ENCODE data around the gene RNASEL.

Gene RNASEL

GRCh38 chr1:182568647-182569284, 20.3 kb downstream of the RNASEL start:
- in situ Hi-C loops (cut with MboI; ENCODE audit: low pct_unique_long_range_greater_than_20kb, low sequenced_read_pairs, unreplicated experiment): no loop called here
- DNase-seq (ENCODE audit: low spot score): no peak

GRCh38 chr1:182567629-182568028, 21.4 kb downstream of the RNASEL start:
- in situ Hi-C loops (cut with MboI; ENCODE audit: low pct_unique_long_range_greater_than_20kb, low sequenced_read_pairs, unreplicated experiment): no loop called here
- no peak for DNase-seq (ENCODE audit: low spot score)
- TF ChIP-seq CTCF (IDR thresholded peaks at IDR 0.05; ENCODE audit: extremely low read depth, insufficient read depth, missing control alignments): no peak

More at GRCh38 chr1:182568647-182569284, 20.3 kb downstream of the RNASEL start:
- no peak for TF ChIP-seq CTCF (IDR thresholded peaks at IDR 0.05; ENCODE audit: extremely low read depth, insufficient read depth, missing control alignments)

- TF ChIP-seq CTCF (IDR thresholded peaks at IDR 0.05; ENCODE audit: extremely low read depth, insufficient read depth, missing control alignments): no peak
- in situ Hi-C loops (cut with MboI; ENCODE audit: low pct_unique_long_range_greater_than_20kb, low sequenced_read_pairs, unreplicated experiment): no loop called here
- DNase-seq (ENCODE audit: low spot score): no peak
Measured at GRCh38 chr1:182565537-182565936, 23.5 kb downstream of the RNASEL start.

GRCh38 chr1:182564406-182565004, 24.6 kb downstream of the RNASEL start:
- in situ Hi-C loops (cut with MboI; ENCODE audit: low pct_unique_long_range_greater_than_20kb, low sequenced_read_pairs, unreplicated experiment): no loop called here
- no peak for TF ChIP-seq CTCF (IDR thresholded peaks at IDR 0.05; ENCODE audit: extremely low read depth, insufficient read depth, missing control alignments)
- no peak for DNase-seq (ENCODE audit: low spot score)

- in situ Hi-C loops (cut with MboI; ENCODE audit: low pct_unique_long_range_greater_than_20kb, low sequenced_read_pairs, unreplicated experiment): no loop called here
- no peak for DNase-seq (ENCODE audit: low spot score)
- TF ChIP-seq CTCF (IDR thresholded peaks at IDR 0.05; ENCODE audit: extremely low read depth, insufficient read depth, missing control alignments): no peak
Measured at GRCh38 chr1:182563095-182563494, 26.0 kb downstream of the RNASEL start.

- DNase-seq (ENCODE audit: low spot score): no peak
- no peak for TF ChIP-seq CTCF (IDR thresholded peaks at IDR 0.05; ENCODE audit: extremely low read depth, insufficient read depth, missing control alignments)
- in situ Hi-C loops (cut with MboI; ENCODE audit: low pct_unique_long_range_greater_than_20kb, low sequenced_read_pairs, unreplicated experiment): no loop called here
Measured at GRCh38 chr1:182561456-182561855, 27.6 kb downstream of the RNASEL start.
